Pulmonary artery endothelial cell (primary cell): Measurements from ENCODE around the gene IFITM10. TPM values are rescaled to one million over a fixed set of nuclear protein-coding genes. Genes with fewer than 3 reads are reported as not detected.

ENCODE experiments used
- DNase-seq: peaks from one replicate; pipeline ENCODE4 v3.0.0-alpha.2; 2011; ENCODE audit warnings: low read depth, low spot score
- total RNA-seq: library from RNA; depleted of rRNA; stranded (reverse); fragments of >200 nt; gene quantifications from 2 replicates; pipeline ENCODE4 v1.2.3, GENCODE V29; 2014

The IFITM10 gene
- total RNA-seq, 1 donor from 2014 or later = 0.13 TPM

- no peak for DNase-seq
Observed at GRCh38 chr11:1742371-1742770, 8.0 kb downstream of the IFITM10 start.

DNA sequence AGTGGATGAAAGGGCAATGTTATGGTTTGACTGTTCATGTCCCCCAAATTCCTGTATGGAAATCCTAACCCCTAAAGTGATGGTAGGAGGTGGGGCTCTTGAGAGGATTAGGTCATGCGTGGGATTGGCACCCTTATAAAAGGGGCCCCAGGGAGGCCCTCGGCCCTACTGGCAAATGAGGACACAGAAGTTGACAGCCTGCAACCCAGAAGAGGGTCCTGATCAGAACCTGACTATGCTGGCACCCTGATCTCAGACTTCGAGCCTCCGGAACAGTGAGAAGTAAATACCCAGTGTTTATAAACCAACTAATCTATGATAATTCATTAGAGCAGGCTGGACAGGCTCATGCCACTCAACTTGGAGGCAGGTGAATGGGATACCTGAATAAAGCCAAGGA, 8.7 kb downstream of the IFITM10 start:
- no peak for DNase-seq

DNA sequence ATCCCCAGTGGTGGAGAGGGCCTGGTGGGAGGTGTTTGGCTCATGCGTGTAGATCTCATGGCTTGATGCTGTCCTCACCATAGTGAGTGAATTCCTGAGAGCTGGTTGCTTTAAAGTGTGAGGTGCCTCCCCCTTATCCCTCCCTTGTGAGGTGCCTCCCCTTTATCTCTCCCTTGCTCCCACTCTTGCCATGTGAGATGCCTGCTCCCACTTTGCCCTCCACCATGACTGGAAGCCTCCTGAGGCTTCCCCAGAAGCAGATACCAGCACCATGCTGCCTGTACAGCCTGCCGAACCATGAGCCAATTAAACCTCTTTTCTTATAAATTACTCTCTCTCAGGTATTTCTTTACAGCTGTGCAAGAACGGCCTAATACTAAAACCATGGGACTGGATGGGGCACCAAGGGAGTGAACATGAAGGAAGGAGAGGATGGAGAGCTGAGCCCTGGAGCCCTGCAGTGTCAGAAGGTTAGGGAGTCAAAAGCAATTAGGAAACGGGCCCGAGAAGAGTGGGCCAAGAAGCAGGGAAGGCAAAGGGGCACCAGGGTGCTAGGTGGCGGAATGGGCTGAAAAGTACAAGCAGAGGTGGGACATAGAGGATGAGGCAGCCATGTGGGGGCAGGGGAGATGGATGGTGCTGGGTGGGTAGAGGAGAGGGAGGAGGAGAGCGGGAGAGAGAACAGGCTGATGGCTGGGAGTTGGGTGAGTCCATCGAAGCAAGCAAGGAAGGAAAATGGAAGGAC, 9.4 kb downstream of the IFITM10 start:
- no peak for DNase-seq

- DNase-seq = no peak
Observed at GRCh38 chr11:1739576-1739975, 10.8 kb downstream of the IFITM10 start.

- DNase-seq = no peak
Observed at GRCh38 chr11:1738380-1738779, 12.0 kb downstream of the IFITM10 start.

DNA sequence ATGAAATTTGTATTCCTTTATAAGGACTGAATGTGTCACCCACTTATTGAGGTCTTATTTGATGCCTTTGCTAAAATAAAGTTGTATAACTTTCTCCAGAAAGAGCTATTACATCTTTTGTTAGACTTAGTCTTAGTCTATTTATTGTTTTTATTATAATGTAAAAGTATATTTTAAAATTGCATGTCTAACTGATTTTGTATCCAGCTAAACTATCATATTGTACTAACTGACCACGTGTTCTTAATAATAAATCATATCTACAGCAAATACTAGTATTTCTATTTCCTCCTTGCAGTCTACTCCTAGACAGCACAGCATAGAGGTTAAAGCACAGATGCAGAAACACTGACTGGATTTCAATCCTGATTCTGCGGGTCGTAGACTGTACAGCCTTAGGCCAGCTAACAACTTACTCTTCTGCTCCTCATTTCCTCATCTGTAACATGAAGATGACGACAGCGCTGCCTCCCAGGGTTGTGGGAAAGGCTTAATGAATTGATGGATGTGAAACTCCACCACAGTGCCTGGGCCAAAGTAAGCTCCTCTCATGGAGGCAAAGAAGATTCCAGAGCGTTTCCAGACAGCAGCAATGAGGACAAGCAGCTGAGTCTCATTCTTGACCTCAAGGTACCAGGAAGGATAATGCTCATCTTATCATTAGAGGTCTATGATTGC, 13.2 kb downstream of the IFITM10 start:
- DNase-seq = no peak

DNA sequence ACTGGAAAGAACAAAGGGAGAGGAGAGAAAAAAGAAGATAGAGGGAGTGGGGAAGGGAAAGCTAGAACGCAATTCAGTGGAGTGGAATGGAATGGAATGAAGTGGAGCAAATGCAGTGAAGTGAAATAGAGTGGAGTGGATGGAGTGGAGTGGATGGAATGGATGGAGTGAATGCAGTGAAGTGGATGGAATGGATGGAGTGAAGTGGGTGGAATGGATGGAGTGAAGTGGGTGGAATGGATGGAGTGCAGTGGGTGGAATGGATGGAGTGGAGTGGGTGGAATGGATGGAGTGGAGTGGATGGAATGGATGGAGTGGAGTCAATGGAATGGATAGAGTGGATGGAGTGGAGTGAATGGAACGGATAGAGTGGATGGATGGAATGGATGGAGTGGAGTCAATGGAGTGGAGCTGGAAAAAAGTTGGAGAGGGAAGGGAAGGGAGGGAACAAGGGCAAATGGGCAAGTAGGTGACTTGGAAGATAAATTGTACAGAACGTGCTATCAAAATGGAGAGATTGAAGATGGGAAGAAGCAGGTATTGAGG, 13.9 kb downstream of the IFITM10 start:
- no peak for DNase-seq

GRCh38 chr11:1735271-1735670, 15.1 kb downstream of the IFITM10 start:
- no peak for DNase-seq

GRCh38 chr11:1734641-1735081, 15.7 kb downstream of the IFITM10 start:
- no peak for DNase-seq

DNA sequence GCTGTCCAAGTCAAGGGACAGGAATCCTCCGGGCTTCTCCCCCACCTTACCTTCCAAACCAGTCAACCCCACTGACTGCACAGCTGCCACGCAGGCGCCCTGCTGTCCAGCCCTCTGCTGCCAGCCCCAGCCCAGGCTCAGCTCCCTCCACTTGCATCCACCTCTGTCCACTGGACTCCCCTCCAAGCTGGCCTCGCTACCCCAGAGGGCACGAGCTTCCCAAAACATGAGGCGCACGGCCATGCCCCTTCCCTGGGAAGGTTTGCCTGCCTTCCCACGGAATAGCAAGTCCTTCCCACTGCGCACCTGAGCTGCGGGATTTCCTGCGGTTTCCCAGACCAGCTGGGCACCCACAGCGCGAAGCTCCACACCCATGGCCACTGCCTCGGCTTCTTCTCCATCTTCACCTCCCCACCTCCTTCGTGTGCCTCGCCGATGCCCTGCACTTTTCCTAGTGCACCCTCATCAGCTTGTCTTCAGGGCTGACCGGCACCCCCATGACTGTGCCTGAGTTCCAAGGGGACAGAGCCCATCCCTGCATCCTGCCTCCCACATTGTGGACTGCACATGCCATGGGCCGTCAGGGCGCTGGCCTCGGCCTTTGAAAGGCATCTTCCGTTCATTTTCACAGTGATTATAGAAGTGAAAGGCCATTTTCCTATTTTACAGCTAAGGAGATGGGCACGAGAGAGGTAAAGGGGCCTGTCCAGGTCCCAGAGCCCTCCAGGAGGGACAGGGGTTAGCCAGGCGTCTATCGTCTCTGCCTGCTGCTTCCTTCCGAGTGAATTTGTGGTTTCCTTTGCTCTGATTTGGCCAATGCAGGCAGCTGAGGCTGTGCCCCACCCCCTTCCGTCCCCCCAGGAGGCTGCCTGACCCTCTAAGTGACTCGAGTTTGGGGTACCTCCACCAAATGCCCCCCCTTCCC, 16.4 kb downstream of the IFITM10 start:
- no peak for DNase-seq

- no peak for DNase-seq
Observed at GRCh38 chr11:1733009-1733715, 17.2 kb downstream of the IFITM10 start.

DNA sequence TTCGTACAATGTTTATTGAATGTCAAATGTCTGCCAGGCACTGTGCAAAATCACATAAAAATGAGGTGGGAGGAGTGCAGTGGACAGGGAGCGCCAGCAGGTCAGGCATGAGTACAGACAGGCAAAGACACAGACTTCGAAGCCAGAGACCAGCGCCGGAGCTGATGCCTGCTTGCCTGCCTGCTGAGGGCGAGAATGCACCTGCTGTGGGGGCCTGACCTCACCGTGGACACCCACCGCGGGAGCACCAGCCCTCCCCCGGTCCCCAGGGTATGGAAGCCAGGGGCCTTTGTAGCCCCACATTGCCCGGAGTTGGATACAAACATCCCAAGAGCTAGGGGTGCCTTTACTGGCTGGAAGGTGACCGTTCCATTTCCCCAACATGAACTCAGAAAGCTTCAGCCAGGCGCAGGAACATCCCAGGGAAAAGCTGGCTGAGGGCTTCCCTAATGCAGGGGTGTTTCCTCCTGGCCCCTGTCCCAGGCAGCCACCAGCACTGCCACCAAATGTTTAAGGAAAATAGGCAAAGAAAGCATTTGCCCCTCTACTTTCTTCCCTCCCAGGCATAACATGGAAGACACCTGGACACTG, 17.9 kb downstream of the IFITM10 start:
- DNase-seq = no peak

DNA sequence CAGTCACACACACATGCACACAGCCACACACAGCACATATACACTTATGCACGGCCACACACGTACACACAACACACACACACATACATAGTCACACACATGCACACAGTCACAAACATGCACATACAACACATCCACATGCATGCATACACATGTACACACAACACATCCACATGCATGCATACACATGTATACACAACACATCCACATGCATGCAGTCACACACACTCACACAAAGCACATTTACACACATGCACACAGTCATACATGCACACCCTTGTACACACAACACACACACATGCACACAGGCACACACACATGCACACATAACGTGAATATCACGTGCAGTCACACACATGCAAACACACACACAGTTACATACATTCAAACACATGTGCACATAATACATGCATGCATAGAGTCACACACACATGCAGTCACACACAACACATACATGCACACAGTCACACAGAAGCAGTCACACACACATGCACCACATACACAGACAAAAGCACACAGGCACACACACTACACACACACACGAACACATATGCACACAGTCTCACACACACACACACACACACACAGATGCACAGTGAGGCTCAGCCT, 18.8 kb downstream of the IFITM10 start:
- no peak for DNase-seq

GRCh38 chr11:1730059-1730629, 20.3 kb downstream of the IFITM10 start:
- DNase-seq = no peak

- DNase-seq = no peak
Observed at GRCh38 chr11:1729692-1730011, 20.7 kb downstream of the IFITM10 start.

DNA sequence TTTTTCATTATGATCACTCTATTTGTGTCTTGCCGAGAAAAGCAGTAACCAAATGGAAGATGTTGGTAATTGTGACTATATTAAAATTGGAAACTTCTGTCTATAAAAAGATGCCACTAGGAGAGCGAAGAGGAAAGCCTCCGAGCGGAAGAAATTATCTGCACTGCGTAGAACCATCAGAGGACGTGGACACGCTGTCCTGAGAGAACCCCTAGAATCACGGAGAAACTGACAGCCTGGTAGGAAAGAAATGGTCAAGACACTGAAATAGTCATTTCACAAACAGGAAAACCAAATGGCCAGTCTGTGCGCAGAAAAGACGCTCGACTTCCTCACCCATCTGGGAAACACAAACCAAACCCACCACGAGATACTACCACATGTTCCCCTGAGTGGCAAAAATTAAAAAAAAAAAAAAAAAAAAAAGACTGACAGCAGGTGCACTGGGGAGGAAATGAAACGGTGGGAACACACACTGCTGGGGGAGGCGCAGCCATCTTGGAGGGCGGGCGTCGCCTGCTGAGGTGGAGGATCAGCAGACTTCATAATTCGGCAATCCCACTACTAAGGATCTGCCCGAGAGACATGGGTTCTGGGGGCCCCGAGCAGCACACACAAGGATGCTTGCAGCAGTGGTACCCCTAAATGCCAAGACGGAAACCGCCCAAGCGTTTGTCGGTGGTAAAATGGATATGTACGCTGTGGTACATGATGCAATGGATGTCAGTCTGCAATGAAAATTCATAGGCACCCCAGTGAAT, 21.3 kb downstream of the IFITM10 start:
- no peak for DNase-seq

GRCh38 chr11:1728301-1728700, 22.1 kb downstream of the IFITM10 start:
- DNase-seq = no peak

DNA sequence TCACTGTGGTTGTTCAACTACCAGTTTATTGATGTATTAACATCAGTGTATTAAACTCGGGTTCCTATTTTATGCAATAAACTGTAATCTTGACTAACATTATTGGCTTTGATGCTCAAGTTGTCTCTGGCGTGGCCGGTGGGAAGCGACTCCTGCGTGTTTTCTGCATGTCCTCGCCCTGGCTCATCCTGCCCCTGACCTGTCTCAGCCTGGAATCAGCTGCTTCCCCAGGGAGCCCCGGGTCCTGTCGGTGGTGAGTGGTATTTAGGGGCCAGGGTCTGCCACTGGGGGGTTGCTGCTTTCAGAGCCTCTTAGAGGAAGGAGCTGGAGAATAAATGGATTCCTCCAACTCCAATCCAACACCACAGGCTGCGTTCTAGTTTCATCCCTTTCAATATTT, 22.5 kb downstream of the IFITM10 start:
- DNase-seq = no peak

GRCh38 chr11:1727096-1727690, 23.2 kb downstream of the IFITM10 start:
- DNase-seq = no peak
